ENCODE results near the gene MSMB.
"Not testable (repeated sequence)": the region's sequence is repeated elsewhere in the genome, so short reads cannot be mapped to it uniquely, and the experiment has no call there.

DNA sequence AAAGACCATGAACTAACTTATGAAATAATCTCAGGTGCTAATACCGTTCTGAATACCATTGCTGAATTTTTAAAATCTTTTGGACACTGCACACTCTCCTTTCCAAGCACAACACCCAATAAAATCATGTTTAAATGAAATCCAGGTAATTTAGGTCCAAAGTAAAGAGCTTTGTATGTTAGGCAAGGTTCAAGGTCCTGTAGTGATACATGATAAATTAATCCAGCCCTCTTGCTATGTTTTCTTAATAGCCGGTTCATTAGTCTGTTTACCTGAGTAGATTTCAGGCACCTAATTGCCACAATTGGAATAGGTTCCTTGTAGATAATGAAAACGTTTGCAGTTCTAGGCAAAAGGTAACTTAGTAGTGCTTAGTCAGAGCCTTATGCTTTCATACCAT, 60.5 kb downstream of the MSMB start:
- TF ChIP-seq POLR2A, POLR2AphosphoS5 (IDR thresholded peaks at IDR 0.05): not testable (repeated sequence)
- TF ChIP-seq, protein P1, sequence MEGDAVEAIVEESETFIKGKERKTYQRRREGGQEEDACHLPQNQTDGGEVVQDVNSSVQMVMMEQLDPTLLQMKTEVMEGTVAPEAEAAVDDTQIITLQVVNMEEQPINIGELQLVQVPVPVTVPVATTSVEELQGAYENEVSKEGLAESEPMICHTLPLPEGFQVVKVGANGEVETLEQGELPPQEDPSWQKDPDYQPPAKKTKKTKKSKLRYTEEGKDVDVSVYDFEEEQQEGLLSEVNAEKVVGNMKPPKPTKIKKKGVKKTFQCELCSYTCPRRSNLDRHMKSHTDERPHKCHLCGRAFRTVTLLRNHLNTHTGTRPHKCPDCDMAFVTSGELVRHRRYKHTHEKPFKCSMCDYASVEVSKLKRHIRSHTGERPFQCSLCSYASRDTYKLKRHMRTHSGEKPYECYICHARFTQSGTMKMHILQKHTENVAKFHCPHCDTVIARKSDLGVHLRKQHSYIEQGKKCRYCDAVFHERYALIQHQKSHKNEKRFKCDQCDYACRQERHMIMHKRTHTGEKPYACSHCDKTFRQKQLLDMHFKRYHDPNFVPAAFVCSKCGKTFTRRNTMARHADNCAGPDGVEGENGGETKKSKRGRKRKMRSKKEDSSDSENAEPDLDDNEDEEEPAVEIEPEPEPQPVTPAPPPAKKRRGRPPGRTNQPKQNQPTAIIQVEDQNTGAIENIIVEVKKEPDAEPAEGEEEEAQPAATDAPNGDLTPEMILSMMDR (IDR thresholded peaks at IDR 0.05): not testable (repeated sequence)

Data from breast epithelium (tissue), 3 donors.